Smooth muscle cell (in vitro differentiated cells): ENCODE measurements around the gene ARHGAP24. TPM values are rescaled to one million over a fixed set of nuclear protein-coding genes. Genes with fewer than 3 reads are reported as not detected.
A peak's percentile ranks its signal among the peaks of the same experiment; 100 is the strongest.

Experiments used
- DNase-seq: peaks from one replicate; lab custom pipeline; 2025; ENCODE audit not compliant: unreplicated experiment; lab: John Stamatoyannopoulos, UW
- H2AFZ ChIP-seq: fragments of 200-600 bp; sonication (generic); 2 replicates; pipeline ENCODE4 v1.6.0; 2016; ENCODE audit warnings: antibody characterized with exemption, low read depth, mild to moderate bottlenecking
- H3F3A ChIP-seq: fragments of 200-600 bp; sonication (generic); 2 replicates; pipeline ENCODE4 v1.6.0; 2017; ENCODE audit warnings: antibody characterized with exemption, low read depth
- H3K27ac ChIP-seq: fragments of 200-600 bp; sonication (generic); 2 replicates; pipeline ENCODE4 v1.5.1; 2016; ENCODE audit warnings: low read depth, mild to moderate bottlenecking
- H3K27me3 ChIP-seq: fragments of 200-600 bp; sonication (generic); 2 replicates; pipeline ENCODE4 v1.6.1; 2016; ENCODE audit warnings: low read depth, mild to moderate bottlenecking
- H3K36me3 ChIP-seq: fragments of 200-600 bp; sonication (generic); 2 replicates; pipeline ENCODE4 v1.5.1; 2016; ENCODE audit warnings: low read depth
- H3K4me1 ChIP-seq: fragments of 200-600 bp; sonication (generic); 2 replicates; pipeline ENCODE4 v1.5.1; 2016; ENCODE audit warnings: low read depth
- H3K4me2 ChIP-seq: fragments of 200-600 bp; sonication (generic); 2 replicates; pipeline ENCODE4 v1.6.0; 2016; ENCODE audit warnings: mild to moderate bottlenecking
- H3K4me3 ChIP-seq: fragments of 200-600 bp; sonication (generic); 2 replicates; pipeline ENCODE4 v1.5.1; 2016; ENCODE audit warnings: mild to moderate bottlenecking
- H3K79me2 ChIP-seq: fragments of 200-600 bp; sonication (generic); 2 replicates; pipeline ENCODE4 v1.6.0; 2016; ENCODE audit warnings: low read depth, mild to moderate bottlenecking
- H3K9ac ChIP-seq: fragments of 200-600 bp; sonication (generic); 2 replicates; pipeline ENCODE4 v1.6.0; 2016; ENCODE audit warnings: low read depth
- H3K9me3 ChIP-seq: fragments of 200-600 bp; sonication (generic); replicated peaks from 2 replicates; pipeline ENCODE4 v1.5.1; 2016; ENCODE audit warnings: low read depth
- H4K20me1 ChIP-seq: fragments of 200-600 bp; sonication (generic); 2 replicates; pipeline ENCODE4 v1.6.0; 2016; ENCODE audit warnings: low read depth
- WGBS: methylation state at CpG from one replicate; pipeline ENCODE4 v1.1.7; 2016; ENCODE audit warnings: low lambda C conversion rate; 5-methylcytosine and 5-hydroxymethylcytosine counted together
- polyA plus RNA-seq: library from polyadenylated mRNA; unstranded; fragments of >200 nt; fragmentation: Nextera tagmentation; extraction: Ambion mirVana; gene quantifications from 2 replicates; pipeline ENCODE4 v1.2.1, GENCODE V29; 2016
- total RNA-seq: library from RNA; depleted of rRNA; stranded (reverse); fragments of >200 nt; gene quantifications from 2 replicates; pipeline ENCODE4 v1.2.3, GENCODE V29; 2014
- TF ChIP-seq, protein P1 (sequence below): fragments of 200-600 bp; sonication (generic); IDR thresholded peaks from 2 replicates; pipeline ENCODE4 v1.5.1; 2017; ENCODE audit warnings: borderline replicate concordance, mild to moderate bottlenecking, antibody characterized with exemption; ENCODE audit not compliant: insufficient read depth, poor library complexity, severe bottlenecking

ARHGAP24 gene
- total and polyA plus RNA-seq, 2 experiments from 2014 or later, result 4.9 to 18.2 TPM

DNA sequence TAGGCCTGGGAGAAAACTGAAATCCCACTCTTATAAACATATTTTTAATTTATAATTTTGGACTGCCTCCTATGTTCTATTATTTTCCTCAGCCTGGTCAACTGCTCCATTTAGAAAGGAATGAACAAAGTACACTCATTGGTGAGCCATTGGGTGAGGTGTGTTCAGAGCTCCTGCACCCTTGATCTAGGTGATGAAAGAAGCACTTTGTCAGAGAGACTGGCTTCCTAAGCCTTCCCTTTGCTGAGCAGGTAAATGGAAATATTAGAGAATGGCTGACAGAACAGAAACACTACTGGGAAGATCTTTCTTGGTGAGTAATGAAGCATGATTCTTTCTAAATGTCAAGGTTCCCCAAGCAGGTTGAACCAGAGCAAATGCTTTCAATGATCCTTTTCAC lies 19.0 kb upstream of the ARHGAP24 start:
- Histone ChIP-seq H3K4me1 (no peaks in the 10 kb centered on the region), H3K4me2 (no peak overlapping the region), H4K20me1 (no peaks in the 10 kb centered on the region), H3K79me2 (no peaks in the 10 kb centered on the region), H3K27ac (no peak overlapping the region), H3F3A (no peaks in the 10 kb centered on the region), H3K9ac (no peak overlapping the region), H2AFZ (no peak overlapping the region), H3K4me3 (no peak overlapping the region), H3K27me3 (no peaks in the 10 kb centered on the region), H3K36me3 (no peaks in the 10 kb centered on the region), H3K9me3 (no peaks in the 10 kb centered on the region)
- no peak for DNase-seq
- TF ChIP-seq, protein P1, sequence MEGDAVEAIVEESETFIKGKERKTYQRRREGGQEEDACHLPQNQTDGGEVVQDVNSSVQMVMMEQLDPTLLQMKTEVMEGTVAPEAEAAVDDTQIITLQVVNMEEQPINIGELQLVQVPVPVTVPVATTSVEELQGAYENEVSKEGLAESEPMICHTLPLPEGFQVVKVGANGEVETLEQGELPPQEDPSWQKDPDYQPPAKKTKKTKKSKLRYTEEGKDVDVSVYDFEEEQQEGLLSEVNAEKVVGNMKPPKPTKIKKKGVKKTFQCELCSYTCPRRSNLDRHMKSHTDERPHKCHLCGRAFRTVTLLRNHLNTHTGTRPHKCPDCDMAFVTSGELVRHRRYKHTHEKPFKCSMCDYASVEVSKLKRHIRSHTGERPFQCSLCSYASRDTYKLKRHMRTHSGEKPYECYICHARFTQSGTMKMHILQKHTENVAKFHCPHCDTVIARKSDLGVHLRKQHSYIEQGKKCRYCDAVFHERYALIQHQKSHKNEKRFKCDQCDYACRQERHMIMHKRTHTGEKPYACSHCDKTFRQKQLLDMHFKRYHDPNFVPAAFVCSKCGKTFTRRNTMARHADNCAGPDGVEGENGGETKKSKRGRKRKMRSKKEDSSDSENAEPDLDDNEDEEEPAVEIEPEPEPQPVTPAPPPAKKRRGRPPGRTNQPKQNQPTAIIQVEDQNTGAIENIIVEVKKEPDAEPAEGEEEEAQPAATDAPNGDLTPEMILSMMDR, result no peak

DNA sequence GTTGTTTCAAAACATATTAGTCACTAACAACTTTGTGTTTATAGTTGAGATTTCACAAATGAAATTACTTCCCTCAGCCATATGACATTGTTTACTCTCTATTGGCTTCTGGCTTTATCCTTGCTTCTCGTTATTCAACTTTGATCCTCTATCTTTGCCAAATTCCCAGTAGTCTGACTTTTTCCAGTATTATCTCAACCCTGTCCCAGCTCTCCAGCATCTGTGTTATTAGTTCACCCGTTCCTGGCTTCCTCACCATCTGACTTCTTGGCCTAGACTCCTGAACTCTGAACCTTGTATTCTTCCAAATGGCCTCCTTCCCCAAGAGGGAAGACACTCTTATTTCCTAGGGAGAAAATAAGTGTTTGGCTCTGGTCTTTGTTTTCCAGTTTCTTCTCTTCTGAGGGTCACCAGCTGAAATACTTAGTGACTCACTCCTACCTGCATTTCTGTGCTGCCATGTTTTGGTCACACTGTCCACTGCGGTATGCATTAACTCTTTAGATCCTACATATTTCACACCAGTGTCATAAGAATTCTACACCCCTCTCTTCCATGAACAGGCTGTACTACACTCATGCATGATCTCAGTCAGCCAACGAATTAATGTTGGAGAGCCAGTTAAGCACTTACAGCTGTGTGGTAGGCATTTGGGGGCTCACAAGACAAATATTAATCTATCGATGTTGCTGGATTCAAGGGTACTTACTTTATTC lies 17.0 kb upstream of the ARHGAP24 start:
- Histone ChIP-seq H3F3A (no peaks in the 10 kb centered on the region), H3K4me2 (no peak overlapping the region), H4K20me1 (no peaks in the 10 kb centered on the region), H3K4me3 (no peak overlapping the region), H3K27ac (no peak overlapping the region), H3K9ac (no peak overlapping the region), H3K27me3 (no peaks in the 10 kb centered on the region), H3K36me3 (no peaks in the 10 kb centered on the region), H3K9me3 (no peaks in the 10 kb centered on the region), H3K79me2 (no peaks in the 10 kb centered on the region), H2AFZ (no peak overlapping the region), H3K4me1 (no peaks in the 10 kb centered on the region)
- 75% methylated on average over 5 of the region's 5 CpGs for WGBS
- DNase-seq, result no peak
- TF ChIP-seq, protein P1, result no peak

DNA sequence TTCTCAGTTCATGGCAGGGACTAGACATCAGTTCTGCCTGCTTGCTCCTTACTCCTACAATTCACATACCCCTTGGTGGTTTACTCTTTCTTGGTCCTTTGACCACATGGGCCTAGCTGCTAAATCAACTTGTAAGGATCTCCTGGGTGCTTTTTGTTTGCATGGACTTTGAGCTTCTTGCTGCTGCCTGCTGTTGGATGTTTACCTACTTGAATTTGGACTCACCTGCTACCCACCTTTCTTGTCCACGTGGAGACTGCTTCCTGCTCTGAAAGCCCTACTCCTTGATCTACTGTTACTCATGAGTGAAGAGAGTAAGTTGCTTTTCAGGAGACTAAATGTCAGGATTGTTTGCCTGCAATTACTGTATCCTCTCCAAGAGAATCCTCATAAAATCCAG lies 15.2 kb upstream of the ARHGAP24 start:
- H3K79me2 ChIP-seq, result no peaks in the 10 kb centered on the region
- H3K4me1 ChIP-seq, result no peaks in the 10 kb centered on the region
- TF ChIP-seq, protein P1, result no peak
- no peak overlapping the region for H3K9ac ChIP-seq
- H3K4me3 ChIP-seq, result no peak overlapping the region
- WGBS, result 72% methylated on average over 1 of the region's 1 CpG
- H3K27ac ChIP-seq, result no peak overlapping the region
- no peaks in the 10 kb centered on the region for H4K20me1 ChIP-seq
- DNase-seq, result no peak
- H3F3A ChIP-seq, result no peaks in the 10 kb centered on the region
- H3K36me3 ChIP-seq, result no peaks in the 10 kb centered on the region
- H3K4me2 ChIP-seq, result no peak overlapping the region
- H2AFZ ChIP-seq, result no peak overlapping the region
- H3K9me3 ChIP-seq, result no peaks in the 10 kb centered on the region
- no peaks in the 10 kb centered on the region for H3K27me3 ChIP-seq

DNA sequence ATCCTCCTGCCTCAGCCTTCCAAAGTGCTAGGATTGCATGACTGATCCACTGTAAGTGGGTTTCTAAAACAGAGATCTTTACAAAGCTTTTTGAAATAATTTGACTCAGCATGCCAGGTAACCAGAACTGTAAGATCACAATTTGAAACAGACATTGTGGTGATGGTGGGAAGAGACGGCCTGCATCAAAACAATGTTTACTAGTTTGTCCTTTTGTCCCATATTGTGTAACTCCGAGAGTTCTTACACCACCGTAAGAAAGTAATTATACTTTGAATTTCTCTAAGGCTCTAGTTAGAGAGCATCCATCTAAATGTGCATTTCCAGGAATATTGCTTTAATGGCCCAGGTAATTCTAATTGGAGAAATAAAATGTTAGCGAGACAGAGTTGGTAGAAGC lies 594 bp upstream of the ARHGAP24 start:
- Histone ChIP-seq H3K4me3 (peak overlapping the region; percentile 54), H3K4me1 (peaks cover 5% of the 10 kb centered on the region), H2AFZ (peak overlapping the region; percentile 81), H3K27ac (peak overlapping the region; percentile 75), H3F3A (no peaks in the 10 kb centered on the region), H3K9me3 (no peaks in the 10 kb centered on the region), H3K9ac (no peak overlapping the region), H4K20me1 (no peaks in the 10 kb centered on the region), H3K4me2 (peak overlapping the region; percentile 81), H3K79me2 (peaks cover 13% of the 10 kb centered on the region), H3K36me3 (no peaks in the 10 kb centered on the region), H3K27me3 (no peaks in the 10 kb centered on the region)
- 52% methylated on average over 4 of the region's 4 CpGs for WGBS
- TF ChIP-seq, protein P1, result no peak
- DNase-seq, result no peak
